OCI-LY7 (cell line): ENCODE results near the gene ATP1B3. TPM values are rescaled to one million over a fixed set of nuclear protein-coding genes. Genes with fewer than 3 reads are reported as not detected.

ENCODE experiments used
- BruUV-seq: library from RNA; stranded (reverse); fragments of 400-500 nt; replicated peaks from 2 replicates; lab custom pipeline; 2021; lab: Mats Ljungman, UMichigan
- CTCF ChIA-PET: fragments of 300-600 bp; sonication (Branson Sonifier 250); formaldehyde crosslinking; loops from one replicate; lab custom pipeline; 2022; ENCODE audit warnings: antibody characterized with exemption; ENCODE audit not compliant: unreplicated experiment; lab: Charles Lee
- POLR2A ChIA-PET: fragments of 300-600 bp; sonication (Branson Sonifier 250); formaldehyde crosslinking; loops from one replicate; lab custom pipeline; 2022; ENCODE audit warnings: antibody characterized with exemption; lab: Charles Lee
- DNase-seq: peaks from one replicate; pipeline ENCODE4 v3.0.0-alpha.2; 2015; ENCODE audit warnings: low spot score
- H2AFZ ChIP-seq: fragments of 200-600 bp; sonication (generic), shearing (Covaris generic); 2 replicates; pipeline ENCODE4 v1.6.1; 2014; ENCODE audit warnings: mild to moderate bottlenecking, antibody characterized with exemption, low read length, moderate library complexity
- H3K27ac ChIP-seq: fragments of 200-600 bp; sonication (generic); 2 replicates; pipeline ENCODE4 v1.5.1; 2014; ENCODE audit warnings: mixed run types, low read depth, mild to moderate bottlenecking, moderate library complexity, low read length, inconsistent platforms; ENCODE audit not compliant: poor library complexity, severe bottlenecking
- H3K36me3 ChIP-seq: fragments of 200-600 bp; sonication (generic); 2 replicates; pipeline ENCODE4 v1.6.1; 2014; ENCODE audit warnings: mild to moderate bottlenecking, antibody characterized with exemption, low read length, moderate library complexity, mixed read lengths; ENCODE audit not compliant: insufficient read depth
- H3K4me1 ChIP-seq: fragments of 200-600 bp; sonication (generic); 2 replicates; pipeline ENCODE4 v1.5.1; 2014; ENCODE audit warnings: mild to moderate bottlenecking, low read length; ENCODE audit not compliant: insufficient read depth, poor library complexity, severe bottlenecking
- H3K4me2 ChIP-seq: fragments of 200-600 bp; sonication (generic); 2 replicates; pipeline ENCODE4 v1.6.1; 2014; ENCODE audit warnings: mild to moderate bottlenecking, low read length
- H3K4me3 ChIP-seq: fragments of 200-600 bp; sonication (generic); 2 replicates; pipeline ENCODE4 v1.5.1; 2014; ENCODE audit warnings: mild to moderate bottlenecking, low read depth, low read length; ENCODE audit not compliant: poor library complexity, severe bottlenecking
- H3K79me2 ChIP-seq: fragments of 200-600 bp; sonication (generic); 2 replicates; pipeline ENCODE4 v1.6.1; 2016; ENCODE audit warnings: low read depth, mild to moderate bottlenecking, low read length, moderate library complexity, mixed read lengths; ENCODE audit not compliant: insufficient read depth
- H3K9me2 ChIP-seq: fragments of 200-600 bp; sonication (generic); 2 replicates; pipeline ENCODE4 v1.6.1; 2016; ENCODE audit warnings: mild to moderate bottlenecking, low read length, mixed read lengths; ENCODE audit not compliant: insufficient read depth
- H3K9me3 ChIP-seq: fragments of 200-600 bp; sonication (generic); 2 replicates; pipeline ENCODE4 v1.6.1; 2014; ENCODE audit warnings: mild to moderate bottlenecking, mixed run types, low read length, mixed read lengths
- H4K20me1 ChIP-seq: fragments of 200-600 bp; sonication (generic); 2 replicates; pipeline ENCODE4 v1.6.1; 2014; ENCODE audit warnings: mild to moderate bottlenecking, antibody characterized with exemption, low read length, moderate library complexity, mixed read lengths; ENCODE audit not compliant: insufficient read depth
- CTCF ChIP-seq: fragments of 200-600 bp; sonication (generic); conservative IDR thresholded peaks from 2 replicates; pipeline ENCODE4 v1.5.1; 2014; ENCODE audit warnings: mild to moderate bottlenecking, antibody characterized with exemption, low read length, moderate library complexity, mixed read lengths
- EZH2phosphoT487 ChIP-seq: fragments of 200-600 bp; sonication (generic); IDR thresholded peaks from 2 replicates; pipeline ENCODE4 v1.6.1; 2018; ENCODE audit warnings: low read depth, borderline replicate concordance, mild to moderate bottlenecking, mixed run types, antibody characterized with exemption, low read length, moderate library complexity, mixed read lengths
- intact Hi-C: fragments of 100-400 bp; cut with micrococcal nuclease; formaldehyde crosslinking; loops from one replicate; pipeline ENCODE4 v1.10.0; 2022; ENCODE audit not compliant: unreplicated experiment
- total RNA-seq, 2 experiments: library from RNA; depleted of rRNA in 1 of 2; stranded (reverse); fragments of >200 nt in 1 of 2; shearing (Covaris generic) in 1 of 2; gene quantifications; 2 replicates each; pipeline ENCODE4 v1.2.3, GENCODE V29; 2014 to 2022

ATP1B3 gene
- total RNA-seq, 2 experiments from 2014 or later = 53.8 to 133 TPM

- intact Hi-C loops = no loop called here
These were observed 25.0 kb upstream of the ATP1B3 start for GRCh38 chr3:141851411-141851810.

GRCh38 chr3:141853081-141853601 lies 23.3 kb upstream of the ATP1B3 start:
- CTCF ChIA-PET = no interaction called here

More at GRCh38 chr3:141851411-141851810, 25.0 kb upstream of the ATP1B3 start:
- Histone ChIP-seq H3K4me2 (no peak overlapping the region), H2AFZ (no peak overlapping the region), H4K20me1 (no peaks in the 10 kb centered on the region), H3K9me3 (no peaks in the 10 kb centered on the region), H3K79me2 (no peaks in the 10 kb centered on the region), H3K27ac (no peak overlapping the region), H3K9me2 (no peaks in the 10 kb centered on the region), H3K4me3 (no peak overlapping the region), H3K36me3 (no peaks in the 10 kb centered on the region), H3K4me1 (no peaks in the 10 kb centered on the region)
- TF ChIP-seq CTCF (no peak), EZH2phosphoT487 (no peak)
- no TSS peak for BruUV-seq
- ChIA-PET POLR2A (interaction anchor here (0.6 to 1.1 kb wide), 2 partner anchors 11 to 658 kb away, joined by 3 to 5 read pairs; no protein-coding TSS in a partner anchor), CTCF (interaction anchor here (1.4 kb wide), 1 partner anchor 12 kb away, joined by 3 read pairs; no protein-coding TSS in a partner anchor)
- DNase-seq = no peak

More at GRCh38 chr3:141853081-141853601, 23.3 kb upstream of the ATP1B3 start:
- Histone ChIP-seq H3K36me3 (no peaks in the 10 kb centered on the region), H3K4me2 (no peak overlapping the region), H3K79me2 (no peaks in the 10 kb centered on the region), H2AFZ (no peak overlapping the region), H3K9me2 (no peaks in the 10 kb centered on the region), H3K4me3 (no peak overlapping the region), H4K20me1 (no peaks in the 10 kb centered on the region), H3K9me3 (no peaks in the 10 kb centered on the region), H3K4me1 (no peaks in the 10 kb centered on the region), H3K27ac (no peak overlapping the region)
- intact Hi-C loops = no loop called here
- POLR2A ChIA-PET = interaction anchor here (1.4 kb wide), 1 partner anchor 16 kb away, joined by 5 read pairs; no protein-coding TSS in a partner anchor
- BruUV-seq = no TSS peak
- TF ChIP-seq CTCF (no peak), EZH2phosphoT487 (no peak)
- DNase-seq = no peak
